ENCODE results near the gene LYPD3. TPM values are rescaled to one million over a fixed set of nuclear protein-coding genes. Genes with fewer than 3 reads are reported as not detected.
"Not testable (repeated sequence)": the region's sequence is repeated elsewhere in the genome, so short reads cannot be mapped to it uniquely, and the experiment has no call there.

The LYPD3 gene
- total RNA-seq, 2 donors from 2014 or later: 0.42 to 0.59 TPM

DNA sequence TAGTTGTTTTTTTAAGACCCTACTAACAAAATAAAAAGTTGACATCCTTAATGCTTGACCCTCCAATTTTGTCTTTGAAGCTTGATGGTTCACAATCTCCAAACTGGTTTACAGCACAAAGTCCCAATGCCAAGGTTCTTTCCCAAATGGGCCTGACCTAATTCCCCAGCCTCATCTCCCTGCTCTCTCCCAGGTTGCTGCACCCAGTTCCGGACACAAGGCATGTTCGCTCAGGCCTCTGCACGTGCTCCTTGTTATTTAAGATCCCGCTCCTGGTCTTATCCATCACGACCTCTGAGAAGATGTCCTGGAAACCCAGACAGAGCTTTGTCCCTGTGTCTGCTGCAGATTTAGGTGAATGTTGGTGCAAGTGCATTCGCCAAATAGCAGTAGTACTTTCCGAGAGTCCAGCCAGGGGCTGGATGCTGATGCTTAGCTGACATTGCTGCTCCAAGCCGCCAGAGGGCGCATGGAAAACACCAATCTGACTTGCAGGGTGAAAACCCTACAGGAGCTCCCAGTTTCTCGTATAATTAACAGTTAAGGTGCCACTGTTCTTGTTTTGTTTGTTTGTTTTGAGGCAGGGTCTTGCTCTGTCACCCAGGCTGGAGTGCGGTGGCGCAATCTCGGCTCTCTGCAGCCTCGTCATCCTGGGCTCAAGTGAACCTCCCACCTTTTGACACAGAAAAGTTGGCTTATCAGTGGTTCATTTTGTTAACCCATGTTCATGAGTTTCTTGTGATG, 18.5 kb downstream of the LYPD3 start:
- no peaks in the 10 kb centered on the region for H3K36me3 ChIP-seq
- no peaks in the 10 kb centered on the region for H3K27me3 ChIP-seq
- peak; percentile 81 for DNase-seq
- H3K4me3 ChIP-seq: no peak overlapping the region
- TF ChIP-seq, protein P1, sequence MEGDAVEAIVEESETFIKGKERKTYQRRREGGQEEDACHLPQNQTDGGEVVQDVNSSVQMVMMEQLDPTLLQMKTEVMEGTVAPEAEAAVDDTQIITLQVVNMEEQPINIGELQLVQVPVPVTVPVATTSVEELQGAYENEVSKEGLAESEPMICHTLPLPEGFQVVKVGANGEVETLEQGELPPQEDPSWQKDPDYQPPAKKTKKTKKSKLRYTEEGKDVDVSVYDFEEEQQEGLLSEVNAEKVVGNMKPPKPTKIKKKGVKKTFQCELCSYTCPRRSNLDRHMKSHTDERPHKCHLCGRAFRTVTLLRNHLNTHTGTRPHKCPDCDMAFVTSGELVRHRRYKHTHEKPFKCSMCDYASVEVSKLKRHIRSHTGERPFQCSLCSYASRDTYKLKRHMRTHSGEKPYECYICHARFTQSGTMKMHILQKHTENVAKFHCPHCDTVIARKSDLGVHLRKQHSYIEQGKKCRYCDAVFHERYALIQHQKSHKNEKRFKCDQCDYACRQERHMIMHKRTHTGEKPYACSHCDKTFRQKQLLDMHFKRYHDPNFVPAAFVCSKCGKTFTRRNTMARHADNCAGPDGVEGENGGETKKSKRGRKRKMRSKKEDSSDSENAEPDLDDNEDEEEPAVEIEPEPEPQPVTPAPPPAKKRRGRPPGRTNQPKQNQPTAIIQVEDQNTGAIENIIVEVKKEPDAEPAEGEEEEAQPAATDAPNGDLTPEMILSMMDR (IDR thresholded peaks at IDR 0.05): peak; percentile 97
- no peaks in the 10 kb centered on the region for H3K4me1 ChIP-seq
- intact Hi-C loops (cut with DNase I): loop anchor here (2.0 to 5.0 kb wide), 2 partner anchors 72 to 205 kb away; no protein-coding TSS in a partner anchor
- H3K9me3 ChIP-seq: no peaks in the 10 kb centered on the region
- no peak overlapping the region for H3K9ac ChIP-seq (ENCODE audit: low read depth in 2 of 2, low read length in 2 of 2)
- H3K27ac ChIP-seq: no peak overlapping the region

DNA sequence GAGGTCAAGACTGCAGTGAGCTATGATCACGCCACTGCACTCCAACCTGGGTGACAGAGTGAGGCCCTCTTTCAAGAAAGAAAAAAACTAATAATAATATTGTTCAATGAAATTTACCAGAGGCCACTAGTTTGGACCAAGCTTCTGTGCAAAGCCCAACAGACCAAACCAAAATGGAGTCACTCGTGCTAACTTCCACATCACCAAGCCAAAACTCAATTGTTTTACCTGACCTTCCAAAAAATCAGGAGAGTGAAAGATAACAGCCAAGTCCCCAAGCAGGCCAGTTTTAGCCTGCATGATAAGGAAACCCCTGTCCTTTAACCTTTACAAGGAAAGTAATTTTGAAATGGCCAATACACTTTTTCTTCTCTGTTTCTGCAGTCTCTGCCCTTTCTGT, 20.0 kb downstream of the LYPD3 start:
- TF ChIP-seq, protein P1 (IDR thresholded peaks at IDR 0.05): no peak

DNA sequence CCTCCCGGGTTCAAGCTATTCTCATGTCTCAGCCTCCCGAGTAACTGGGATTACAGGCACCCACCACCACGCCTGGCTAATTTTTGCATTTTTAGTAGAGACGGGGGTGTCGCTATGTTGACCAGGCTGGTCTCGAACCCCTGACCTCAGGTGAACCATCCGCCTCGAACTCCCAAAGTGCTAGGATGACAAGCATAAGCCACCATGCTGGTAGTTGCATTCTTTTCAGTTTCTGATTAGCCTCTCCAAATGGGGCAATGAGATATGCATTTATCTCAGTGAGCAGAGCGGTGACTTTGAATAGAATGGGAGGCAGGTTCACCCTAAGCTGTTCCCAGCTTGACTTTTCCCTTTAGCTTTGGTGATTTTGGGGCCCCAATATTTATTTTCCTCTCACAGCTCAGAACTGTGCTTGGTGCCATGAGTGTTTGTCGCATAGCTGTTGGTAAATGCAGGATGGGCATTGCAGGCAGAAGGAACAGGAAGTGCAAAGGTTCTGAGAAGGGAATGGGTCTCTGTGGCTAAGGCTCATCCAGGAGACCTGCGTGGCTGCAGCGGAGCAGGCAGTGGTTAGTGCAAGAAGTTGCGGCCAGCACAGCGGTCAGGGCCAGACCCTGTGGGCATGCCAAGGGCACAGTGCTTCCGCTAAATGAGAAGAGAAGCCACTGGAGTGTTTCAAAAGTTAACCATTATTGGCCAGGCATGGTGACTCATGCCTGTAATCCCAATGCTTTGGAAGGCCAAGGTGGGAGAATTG, 20.7 kb downstream of the LYPD3 start:
- H3K4me1 ChIP-seq: no peaks in the 10 kb centered on the region
- H3K36me3 ChIP-seq: no peaks in the 10 kb centered on the region
- no peaks in the 10 kb centered on the region for H3K27me3 ChIP-seq
- no peak overlapping the region for H3K4me3 ChIP-seq
- DNase-seq: no peak
- H3K27ac ChIP-seq: no peak overlapping the region
- TF ChIP-seq, protein P1 (IDR thresholded peaks at IDR 0.05): no peak
- intact Hi-C loops (cut with DNase I): loop anchor here (5.0 kb wide), 1 partner anchor 208 kb away; no protein-coding TSS in a partner anchor
- H3K9me3 ChIP-seq: no peaks in the 10 kb centered on the region
- no peak overlapping the region for H3K9ac ChIP-seq (ENCODE audit: low read depth in 2 of 2, low read length in 2 of 2)

More for the DNA sequence above, 20.0 kb downstream of the LYPD3 start:
- Histone ChIP-seq H3K36me3 (no peaks in the 10 kb centered on the region), H3K27ac (no peak overlapping the region), H3K9me3 (no peaks in the 10 kb centered on the region), H3K4me3 (no peak overlapping the region), H3K4me1 (no peaks in the 10 kb centered on the region), H3K27me3 (no peaks in the 10 kb centered on the region), H3K9ac (ENCODE audit: low read depth in 2 of 2, low read length in 2 of 2) (no peak overlapping the region)
- intact Hi-C loops (cut with DNase I): loop anchor here (5.0 kb wide), 1 partner anchor 207 kb away; no protein-coding TSS in a partner anchor
- DNase-seq: no peak

DNA sequence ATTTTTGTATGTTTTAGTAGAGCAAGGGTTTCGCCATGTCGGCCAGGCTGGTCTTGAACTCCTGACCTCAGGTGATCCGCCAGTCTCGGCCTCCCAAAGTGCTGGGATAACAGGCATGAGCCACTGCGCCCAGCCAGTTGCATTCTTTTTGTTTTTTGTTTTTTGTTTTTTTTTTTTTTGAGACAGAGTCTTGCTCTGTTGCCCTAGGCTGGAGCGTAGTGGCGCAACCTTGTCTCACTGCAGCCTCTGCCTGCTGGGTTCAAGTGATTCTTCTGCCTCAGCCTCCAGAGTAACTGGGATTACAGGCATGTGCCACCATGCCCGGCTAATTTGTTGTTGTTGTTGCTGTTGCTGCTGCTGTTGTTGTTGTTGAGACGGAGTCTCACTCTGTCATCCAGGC, 21.3 kb downstream of the LYPD3 start:
- intact Hi-C loops (cut with DNase I); H3K36me3 ChIP-seq; H3K27me3 ChIP-seq; H3K4me3 ChIP-seq; DNase-seq; H3K9ac ChIP-seq (ENCODE audit: low read depth in 2 of 2, low read length in 2 of 2); H3K27ac ChIP-seq; H3K4me1 ChIP-seq; H3K9me3 ChIP-seq: not testable (repeated sequence)

DNA sequence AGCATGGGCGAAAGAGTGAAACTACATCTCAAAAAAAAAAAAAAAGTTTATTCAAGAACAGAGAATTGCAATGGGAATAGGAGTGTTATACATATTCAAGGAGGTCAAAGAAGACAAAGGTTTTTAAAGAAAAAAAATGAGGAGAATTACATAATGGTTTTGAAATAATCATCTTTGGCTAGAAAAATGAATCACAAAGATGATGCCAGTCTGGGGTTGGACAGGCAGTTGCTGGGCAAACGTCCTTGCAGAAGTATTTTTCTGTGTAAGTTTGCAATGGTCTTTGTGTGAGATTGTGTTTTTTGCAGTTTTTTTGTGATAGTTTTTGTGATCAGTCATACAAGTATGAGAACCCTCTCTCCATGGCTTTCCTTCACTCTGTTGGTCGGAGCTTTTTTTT, 23.7 kb downstream of the LYPD3 start:
- no peaks in the 10 kb centered on the region for H3K36me3 ChIP-seq
- no peak overlapping the region for H3K4me3 ChIP-seq
- TF ChIP-seq, protein P1 (IDR thresholded peaks at IDR 0.05): no peak
- H3K9ac ChIP-seq (ENCODE audit: low read depth in 2 of 2, low read length in 2 of 2): no peak overlapping the region
- no peaks in the 10 kb centered on the region for H3K9me3 ChIP-seq
- H3K27ac ChIP-seq: no peak overlapping the region
- H3K27me3 ChIP-seq: no peaks in the 10 kb centered on the region
- intact Hi-C loops (cut with DNase I): no loop called here
- no peak for DNase-seq
- H3K4me1 ChIP-seq: peaks cover 8% of the 10 kb centered on the region

DNA sequence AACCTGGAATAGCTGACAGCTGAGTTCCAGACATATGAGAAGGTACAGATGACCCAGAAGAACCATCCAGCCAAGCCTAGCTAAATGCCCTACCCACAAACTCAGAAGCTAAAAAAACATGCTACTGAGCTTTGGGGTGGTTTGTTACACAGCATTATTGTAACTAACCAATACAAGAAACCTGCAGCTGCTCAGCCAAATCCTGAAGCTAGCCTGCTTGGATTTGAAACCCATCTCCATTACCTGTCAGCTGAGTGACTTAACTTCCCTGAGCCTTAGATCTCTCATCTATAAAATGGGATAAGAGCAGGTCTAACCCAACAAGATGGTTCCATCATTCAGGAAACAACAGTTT, 25.7 kb downstream of the LYPD3 start:
- H3K27me3 ChIP-seq: no peaks in the 10 kb centered on the region
- TF ChIP-seq, protein P1 (IDR thresholded peaks at IDR 0.05): no peak
- H3K36me3 ChIP-seq: no peaks in the 10 kb centered on the region
- peaks cover 8% of the 10 kb centered on the region for H3K4me1 ChIP-seq
- no peak overlapping the region for H3K4me3 ChIP-seq
- no peak overlapping the region for H3K9ac ChIP-seq (ENCODE audit: low read depth in 2 of 2, low read length in 2 of 2)
- no peak for DNase-seq
- no peaks in the 10 kb centered on the region for H3K9me3 ChIP-seq
- no peak overlapping the region for H3K27ac ChIP-seq
- intact Hi-C loops (cut with DNase I): no loop called here
